ENCODE data around the gene GID4. TPM values are rescaled to one million over a fixed set of nuclear protein-coding genes. Genes with fewer than 3 reads are reported as not detected.

Gene GID4
- total and polyA plus RNA-seq, 9 of the 15 experiments (the other 6 are each of a cell fraction or from before 2014, with no cell fraction given) = 1.2 to 6.4 (median 3.7) TPM

GRCh38 chr17:18020971-18021370 lies 18.2 kb upstream of the GID4 start:
- BruUV-seq (replicated peaks) = no TSS peak
- intact Hi-C loops (cut with micrococcal nuclease) (no loop called here), in situ Hi-C loops (cut with MboI) (no loop called here)
- TF ChIP-seq ELF2 (CRISPR knock-in tag; IDR thresholded peaks at IDR 0.05) (no peak), ILF3 (IDR thresholded peaks at IDR 0.05; ENCODE audit: borderline replicate concordance) (no peak), ZNF778 (CRISPR knock-in tag; IDR thresholded peaks at IDR 0.05) (no peak)
- TF ChIP-seq, protein P1, sequence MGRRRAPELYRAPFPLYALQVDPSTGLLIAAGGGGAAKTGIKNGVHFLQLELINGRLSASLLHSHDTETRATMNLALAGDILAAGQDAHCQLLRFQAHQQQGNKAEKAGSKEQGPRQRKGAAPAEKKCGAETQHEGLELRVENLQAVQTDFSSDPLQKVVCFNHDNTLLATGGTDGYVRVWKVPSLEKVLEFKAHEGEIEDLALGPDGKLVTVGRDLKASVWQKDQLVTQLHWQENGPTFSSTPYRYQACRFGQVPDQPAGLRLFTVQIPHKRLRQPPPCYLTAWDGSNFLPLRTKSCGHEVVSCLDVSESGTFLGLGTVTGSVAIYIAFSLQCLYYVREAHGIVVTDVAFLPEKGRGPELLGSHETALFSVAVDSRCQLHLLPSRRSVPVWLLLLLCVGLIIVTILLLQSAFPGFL (CRISPR knock-in tag; IDR thresholded peaks at IDR 0.05) = no peak
- FAIRE-seq (no peak), DNase-seq (ENCODE audit: extremely low read depth in 1 of 4, low spot score in 3 of 4) (no peak), ATAC-seq (no peak)
- ChIA-PET CTCF (ENCODE audit: low intra/inter-chr PET ratio) (no interaction called here), POLR2A (interaction anchor here (0.5 to 0.6 kb wide), 2 partner anchors 52 to 184 kb away, joined by 3 read pairs; partner anchors contain the start of gene SREBF1)
- Histone ChIP-seq H3K79me2 (ENCODE audit: control insufficient read depth, insufficient read depth, low read length) (no peaks in the 10 kb centered on the region), H3K9me1 (ENCODE audit: control insufficient read depth, insufficient read depth, low read length) (peaks cover 3% of the 10 kb centered on the region), H3K4me1 (replicated peaks in 1 of 2; ENCODE audit: control insufficient read depth in 2 of 2, insufficient read depth in 2 of 2, low read length in 2 of 2) (peaks cover 13 to 14% of the 10 kb centered on the region in 2 experiments; a peak in 4 of 5 replicates), H3K4me2 (ENCODE audit: insufficient read depth, low read length) (no peak overlapping the region), H3K9me3 (replicated peaks; ENCODE audit: control insufficient read depth, insufficient read depth, low read depth, low read length) (no peaks in the 10 kb centered on the region), H3K36me3 (ENCODE audit: control insufficient read depth, insufficient read depth, low read length) (peaks cover 13% of the 10 kb centered on the region; the same call in 2 of the 3 replicates), H3K4me3 (no peak overlapping the region), H3K27me3 (ENCODE audit: control insufficient read depth in 2 of 2, insufficient read depth in 2 of 2, low read length in 2 of 2) (no peaks in the 10 kb centered on the region), H3K27ac (ENCODE audit: extremely low read depth, low read depth, low read length) (no peak overlapping the region), H2AFZ (ENCODE audit: low read depth, low read length) (no peak overlapping the region), H4K20me1 (replicated peaks; ENCODE audit: control insufficient read depth, insufficient read depth, low read length) (0 out of 2 replicates have a peak, but pooled peaks cover 5% of the 10 kb centered on the region), H3K9ac (ENCODE audit: insufficient read depth in 1 of 2, low read depth in 2 of 2, low read length in 2 of 2) (no peak overlapping the region)
- WGBS (ENCODE audit: insufficient coverage, low coverage, missing lambda C conversion rate) = 87% methylated on average over 6 of the region's 6 CpGs

GRCh38 chr17:18021372-18021771 lies 17.8 kb upstream of the GID4 start:
- Histone ChIP-seq H3K4me2 (ENCODE audit: insufficient read depth, low read length) (no peak overlapping the region), H3K9me3 (replicated peaks; ENCODE audit: control insufficient read depth, insufficient read depth, low read depth, low read length) (no peaks in the 10 kb centered on the region), H2AFZ (ENCODE audit: low read depth, low read length) (no peak overlapping the region), H3K27ac (ENCODE audit: extremely low read depth, low read depth, low read length) (no peak overlapping the region), H3K9ac (ENCODE audit: insufficient read depth in 1 of 2, low read depth in 2 of 2, low read length in 2 of 2) (no peak overlapping the region), H3K79me2 (ENCODE audit: control insufficient read depth, insufficient read depth, low read length) (no peaks in the 10 kb centered on the region), H3K27me3 (ENCODE audit: control insufficient read depth in 2 of 2, insufficient read depth in 2 of 2, low read length in 2 of 2) (no peaks in the 10 kb centered on the region), H3K9me1 (ENCODE audit: control insufficient read depth, insufficient read depth, low read length) (peaks cover 3% of the 10 kb centered on the region), H3K4me1 (replicated peaks in 1 of 2; ENCODE audit: control insufficient read depth in 2 of 2, insufficient read depth in 2 of 2, low read length in 2 of 2) (peaks cover 14 to 15% of the 10 kb centered on the region in 2 experiments; a peak in 4 of 5 replicates), H4K20me1 (replicated peaks; ENCODE audit: control insufficient read depth, insufficient read depth, low read length) (0 out of 2 replicates have a peak, but pooled peaks cover 5% of the 10 kb centered on the region), H3K4me3 (no peak overlapping the region), H3K36me3 (ENCODE audit: control insufficient read depth, insufficient read depth, low read length) (peaks cover 15% of the 10 kb centered on the region; the same call in 2 of the 3 replicates)
- 89% methylated on average over 4 of the region's 5 CpGs for WGBS (ENCODE audit: insufficient coverage, low coverage, missing lambda C conversion rate)
- intact Hi-C loops (cut with micrococcal nuclease) = no loop called here
- ChIA-PET CTCF (ENCODE audit: low intra/inter-chr PET ratio) (no interaction called here), POLR2A (no interaction called here)
- DNase-seq (ENCODE audit: extremely low read depth in 1 of 4, low spot score in 3 of 4) (no peak), FAIRE-seq (no peak), ATAC-seq (no peak)
- BruUV-seq (replicated peaks) = no TSS peak
- in situ Hi-C loops (cut with MboI) = no loop called here
- TF ChIP-seq CREM (IDR thresholded peaks at IDR 0.05; ENCODE audit: low read depth) = no peak
- no peak for TF ChIP-seq ZFP1 (CRISPR knock-in tag; IDR thresholded peaks at IDR 0.05)
- TF ChIP-seq NEUROD1 (IDR thresholded peaks at IDR 0.05; ENCODE audit: borderline replicate concordance, low read depth, low read length, partially characterized antibody) = no peak
- TF ChIP-seq PTRF (tag; IDR thresholded peaks at IDR 0.05) = no peak
- peak; percentile 35; the same call in 1 of the 2 replicates for TF ChIP-seq RAD51 (IDR thresholded peaks at IDR 0.05; ENCODE audit: borderline replicate concordance, low read depth)
- TF ChIP-seq MEF2D (tag; conservative IDR thresholded peaks at IDR 0.05; ENCODE audit: low read depth) = no peak
- TF ChIP-seq SMARCE1 (IDR thresholded peaks at IDR 0.05) = no peak
- no peak for TF ChIP-seq YBX1 (IDR thresholded peaks at IDR 0.05)
- TF ChIP-seq, protein P2, sequence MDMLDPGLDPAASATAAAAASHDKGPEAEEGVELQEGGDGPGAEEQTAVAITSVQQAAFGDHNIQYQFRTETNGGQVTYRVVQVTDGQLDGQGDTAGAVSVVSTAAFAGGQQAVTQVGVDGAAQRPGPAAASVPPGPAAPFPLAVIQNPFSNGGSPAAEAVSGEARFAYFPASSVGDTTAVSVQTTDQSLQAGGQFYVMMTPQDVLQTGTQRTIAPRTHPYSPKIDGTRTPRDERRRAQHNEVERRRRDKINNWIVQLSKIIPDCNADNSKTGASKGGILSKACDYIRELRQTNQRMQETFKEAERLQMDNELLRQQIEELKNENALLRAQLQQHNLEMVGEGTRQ (CRISPR knock-in tag; IDR thresholded peaks at IDR 0.05) = peak; percentile 50
- TF ChIP-seq ETS2 (tag; IDR thresholded peaks at IDR 0.05; ENCODE audit: borderline replicate concordance, poor library complexity, severe bottlenecking) = no peak
- peak; percentile 31 for TF ChIP-seq NFYB (IDR thresholded peaks at IDR 0.05; ENCODE audit: extremely low read depth, insufficient read length)
- TF ChIP-seq PCBP1 (IDR thresholded peaks at IDR 0.05; ENCODE audit: low read depth, low read length, poor library complexity, severe bottlenecking) = no peak
